HG03354 (cell line): Measurements from ENCODE around the gene KLF12.
A peak's percentile ranks its signal among the peaks of the same experiment; 100 is the strongest.

Experiments
- ATAC-seq: cut with Tn5 transposase; IDR thresholded peaks from one replicate; pipeline ENCODE4 v1.9.1; 2021; ENCODE audit warnings: mild to moderate bottlenecking; ENCODE audit not compliant: unreplicated experiment, poor library complexity, severe bottlenecking

Gene KLF12

DNA sequence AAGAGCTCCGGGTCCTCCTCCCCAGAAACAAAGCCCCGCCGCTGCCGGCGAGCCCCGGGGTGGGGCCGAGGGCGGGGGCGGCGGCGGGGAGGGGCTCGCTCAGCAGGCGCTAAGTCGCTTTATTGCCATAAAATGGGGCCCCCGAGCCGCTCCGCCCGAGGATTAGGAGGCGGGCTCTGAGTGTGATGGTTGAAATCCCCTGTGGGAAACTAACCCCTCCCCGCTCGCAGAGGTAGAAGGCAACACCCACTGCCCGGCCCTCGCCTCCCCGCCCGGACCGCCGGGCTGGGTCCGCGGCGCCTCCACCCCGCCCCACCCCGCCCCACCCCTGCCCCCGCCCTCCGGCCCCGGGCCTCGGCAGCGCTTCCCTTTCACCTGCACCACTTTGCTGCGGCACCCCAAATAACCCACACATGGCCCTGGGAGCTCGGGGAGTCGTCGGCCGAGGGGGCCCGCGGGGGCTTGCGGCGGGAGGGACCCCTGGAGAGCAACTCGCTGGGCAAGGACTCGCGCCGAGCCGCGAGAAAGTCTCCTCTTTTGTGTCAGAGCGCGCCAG lies at the start of gene KLF12:
KLF12 (minus strand) TSS at position 184 of the 556 bp plus-strand sequence.
- peak; percentile 68 for ATAC-seq

DNA sequence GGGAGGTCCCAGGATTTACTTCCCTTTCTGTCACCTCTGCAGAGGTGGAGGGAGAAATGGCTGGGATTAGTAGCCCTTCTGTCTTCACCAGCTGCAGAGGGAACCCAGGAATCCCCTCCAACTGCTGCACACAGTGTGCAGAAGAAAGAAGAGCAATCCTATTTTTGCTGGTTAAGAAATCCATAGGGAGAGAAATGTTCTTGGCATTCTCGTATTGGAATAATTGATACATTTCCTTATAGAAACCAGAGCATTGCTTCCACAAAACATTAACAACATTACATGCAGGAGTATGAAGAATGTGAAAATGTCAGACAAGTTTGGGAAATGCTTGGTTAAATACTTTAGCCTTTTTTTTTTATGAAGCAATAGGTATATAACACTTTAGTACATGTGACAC lies 48.3 kb upstream of the KLF12 start:
- no peak for ATAC-seq

DNA sequence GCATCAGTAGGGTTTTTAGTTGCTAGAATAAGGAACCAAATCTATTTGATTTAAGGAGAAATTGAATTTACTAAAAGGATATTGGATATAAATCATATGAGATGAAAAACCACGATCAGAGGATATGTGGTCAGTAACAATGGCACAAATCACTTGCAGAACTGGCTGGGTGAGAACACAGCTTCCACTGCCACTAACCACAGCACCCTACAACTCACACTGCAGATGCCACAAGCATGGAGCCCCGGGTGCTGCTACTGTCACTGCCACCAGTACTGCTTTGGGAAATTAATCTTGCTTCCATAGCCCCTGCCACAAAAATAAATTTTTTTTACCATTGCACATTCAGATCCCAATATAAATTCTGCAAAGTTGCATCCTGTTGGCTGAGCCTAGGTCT lies 40.6 kb upstream of the KLF12 start:
- no peak for ATAC-seq

DNA sequence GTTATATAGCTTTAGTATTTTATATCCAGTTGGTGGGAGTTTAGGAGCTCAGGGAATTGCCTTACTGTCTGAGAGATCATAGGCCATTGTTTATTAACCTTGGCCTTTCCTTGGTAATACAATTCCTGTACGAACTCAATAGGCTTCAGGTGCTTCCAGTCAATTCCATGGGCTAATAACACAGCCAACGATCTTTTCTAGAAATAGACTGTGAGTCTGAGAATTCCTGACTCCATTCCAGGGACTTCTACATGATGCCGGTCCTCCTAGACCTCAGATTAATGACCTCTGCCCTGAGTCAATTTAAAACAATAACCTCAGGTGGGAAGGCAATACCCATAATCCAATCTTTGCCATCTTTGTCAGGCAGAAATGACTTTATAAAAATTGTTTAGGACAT lies 39.6 kb upstream of the KLF12 start:
- no peak for ATAC-seq

DNA sequence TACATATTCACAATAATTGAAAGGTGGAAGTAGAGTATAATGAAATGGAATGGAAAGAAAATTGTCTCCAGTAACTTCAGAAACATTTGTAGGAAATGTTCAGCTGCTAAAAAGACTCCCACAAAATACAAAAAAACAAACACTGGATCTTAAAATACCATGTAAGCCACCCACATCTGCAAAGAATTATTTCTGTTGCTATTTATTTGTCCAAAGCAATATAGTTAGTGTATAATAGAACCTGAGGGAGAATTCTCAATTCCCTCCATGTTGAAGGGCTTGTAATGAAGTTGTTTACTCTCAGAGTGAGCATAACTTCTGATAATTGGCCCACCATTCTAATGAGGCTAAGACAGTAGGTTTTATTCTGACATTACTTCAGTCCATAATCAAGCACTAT lies 37.4 kb upstream of the KLF12 start:
- no peak for ATAC-seq

DNA sequence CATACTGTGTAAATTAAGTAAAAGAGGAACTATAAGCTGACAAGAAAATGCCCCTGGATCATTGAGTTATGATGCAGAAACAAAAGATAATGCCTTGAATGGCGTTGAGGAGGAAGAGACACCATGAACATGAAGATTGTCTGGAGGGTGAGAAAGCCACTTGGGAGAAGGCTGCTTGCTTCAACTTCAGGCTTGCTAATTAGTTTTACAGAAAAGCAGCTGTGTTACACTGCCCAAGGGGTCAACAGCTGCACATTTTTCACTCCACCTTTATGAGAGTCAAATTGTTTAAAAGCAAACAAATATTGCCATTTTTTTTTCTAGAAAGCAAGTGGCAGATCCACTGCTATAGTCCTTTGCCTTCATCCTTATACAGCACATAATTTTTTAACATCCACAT lies 35.5 kb upstream of the KLF12 start:
- no peak for ATAC-seq

DNA sequence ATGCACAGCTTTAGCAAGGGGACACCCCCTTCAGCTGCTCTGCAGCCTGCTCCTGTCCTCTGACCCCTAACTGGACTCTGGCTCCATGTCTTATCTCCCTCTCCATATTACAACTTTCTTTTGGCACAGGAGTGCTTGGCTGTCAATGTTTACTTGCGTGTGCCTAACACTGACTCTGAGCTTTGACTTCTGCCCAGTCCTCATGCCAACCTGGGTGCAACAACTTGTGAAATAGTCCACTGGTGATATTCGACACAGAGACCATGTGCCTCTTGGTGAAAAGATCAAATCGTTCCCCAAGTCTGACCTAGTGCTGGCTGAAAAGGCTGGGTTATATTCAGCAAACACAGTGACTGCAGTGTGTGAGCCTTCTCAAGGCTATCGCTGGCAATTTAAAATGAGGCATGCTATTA lies 34.1 kb upstream of the KLF12 start:
- ATAC-seq: no peak

DNA sequence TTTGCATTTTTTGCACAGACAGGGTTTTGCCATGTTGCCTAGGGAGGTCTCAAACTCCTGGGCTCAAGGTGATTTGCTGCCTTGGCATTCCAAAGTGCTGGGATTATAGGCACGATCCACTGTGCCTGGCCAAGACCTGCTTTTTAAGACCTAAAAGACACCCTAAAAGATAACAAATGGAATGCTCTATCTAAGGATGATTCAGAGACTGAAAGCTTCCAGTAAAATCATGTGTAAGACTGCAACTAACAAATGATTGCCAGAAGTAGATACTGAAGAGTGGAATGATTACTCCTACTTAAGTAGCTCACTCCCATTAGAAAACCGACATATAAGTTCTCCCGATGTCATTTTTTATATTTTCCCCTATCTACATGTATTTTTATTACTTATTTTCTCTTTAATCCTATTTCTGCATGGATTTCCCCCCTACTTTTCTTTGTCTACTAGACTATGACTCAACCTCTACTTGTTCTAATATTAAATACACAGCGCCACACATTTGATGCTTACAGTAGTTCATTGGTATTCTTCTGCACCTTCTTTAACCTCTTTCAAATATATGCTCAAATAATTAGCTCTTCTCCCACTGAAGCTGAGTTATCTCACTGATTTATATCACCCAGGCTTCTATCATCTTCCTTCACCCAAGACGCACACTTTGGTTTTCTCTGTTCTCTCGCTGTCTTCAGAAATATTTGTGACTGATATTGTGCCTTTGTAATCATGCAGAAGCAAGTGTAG lies 32.2 kb upstream of the KLF12 start:
- no peak for ATAC-seq

DNA sequence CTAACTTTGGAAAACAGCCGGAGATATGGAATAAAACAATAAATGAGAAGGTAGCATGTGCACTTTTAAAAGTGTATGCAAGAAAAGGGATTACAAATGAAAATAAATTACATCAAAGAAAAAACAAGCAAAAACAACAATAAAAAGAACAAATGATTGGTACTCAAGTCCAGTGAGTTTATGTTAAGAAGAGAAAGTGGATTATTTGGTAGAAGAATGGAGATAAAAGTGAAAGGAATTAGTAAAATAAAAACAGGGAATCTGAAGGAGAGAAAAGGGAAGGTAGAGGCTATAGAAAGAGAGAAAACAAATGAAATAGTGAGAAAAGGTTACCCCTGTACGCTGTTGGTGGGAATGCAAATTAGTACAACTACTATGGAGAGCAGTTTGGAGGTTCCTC lies 28.6 kb upstream of the KLF12 start:
- no peak for ATAC-seq

DNA sequence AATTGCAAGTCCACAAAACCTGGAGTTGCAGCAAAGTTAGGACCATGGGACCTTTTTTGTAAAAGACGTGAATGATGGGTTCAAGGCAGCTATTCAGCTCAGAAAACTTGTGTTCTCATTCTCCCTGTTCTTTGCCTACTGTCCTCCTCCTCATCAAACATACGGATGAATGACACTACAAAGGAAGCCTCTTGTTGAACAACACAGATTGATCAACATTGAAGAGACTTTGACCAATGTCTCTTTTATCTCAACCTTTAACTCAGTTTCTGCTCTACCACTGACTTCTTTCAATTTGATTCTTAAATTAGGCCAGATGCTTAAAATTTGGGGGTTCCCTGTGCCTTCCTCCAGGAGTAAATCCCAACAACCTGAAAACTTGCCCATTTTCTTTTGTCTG lies 27.9 kb upstream of the KLF12 start:
- ATAC-seq: no peak

DNA sequence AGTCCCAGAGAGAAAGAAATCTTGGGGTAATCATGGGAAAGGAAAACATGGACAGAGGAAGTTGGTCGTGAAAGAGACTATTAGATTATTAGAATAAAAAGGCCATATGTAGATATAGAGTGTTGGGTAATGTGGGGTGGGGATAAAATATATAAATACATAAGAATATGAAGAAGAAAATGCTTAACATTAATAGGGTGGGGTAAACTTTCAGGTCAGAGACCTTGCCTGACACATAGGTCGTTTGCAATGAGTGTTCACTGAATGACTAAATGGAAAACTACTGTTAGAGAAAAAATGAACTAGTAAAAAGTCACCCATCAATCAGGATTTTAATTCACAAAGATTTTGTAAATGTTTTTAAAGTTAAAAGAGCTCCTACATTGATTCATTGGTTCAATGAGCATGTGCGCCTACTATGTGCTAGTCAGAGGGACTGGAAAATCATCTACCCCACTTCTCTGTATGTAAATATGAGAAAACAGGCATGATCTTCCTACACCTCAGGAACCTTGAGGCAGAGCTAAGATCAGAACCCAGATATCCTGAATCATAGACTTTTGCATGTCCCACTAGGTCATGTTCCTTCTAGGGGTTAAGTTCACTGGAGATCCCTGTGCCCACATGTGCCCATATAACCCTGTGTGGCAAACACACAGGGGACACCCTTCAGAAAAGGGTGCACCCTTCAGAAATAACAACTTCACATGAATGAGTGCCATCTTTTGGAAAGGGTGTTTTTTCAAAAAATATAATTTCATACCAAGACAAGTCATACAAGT lies 24.6 kb upstream of the KLF12 start:
- no peak for ATAC-seq

DNA sequence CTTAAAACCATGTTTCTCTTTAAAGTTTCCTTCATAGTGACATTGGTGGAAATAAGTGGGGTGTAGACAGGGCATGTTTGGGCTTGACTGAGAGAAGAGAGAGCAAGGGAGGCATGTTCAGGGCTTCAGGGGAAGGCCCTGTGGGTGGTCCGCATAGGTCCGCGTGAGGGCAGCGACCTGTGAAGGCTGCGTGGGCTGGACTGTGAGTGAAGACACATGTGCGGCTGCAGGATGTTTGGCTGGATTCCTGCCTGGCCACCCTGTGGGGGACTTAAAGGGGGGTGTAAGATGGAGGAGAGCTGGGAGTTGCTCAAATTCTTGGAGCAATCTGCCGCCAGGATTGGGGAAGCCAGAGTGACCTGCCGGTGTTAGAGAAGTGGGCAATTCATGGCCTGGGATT lies 23.8 kb upstream of the KLF12 start:
- no peak for ATAC-seq

DNA sequence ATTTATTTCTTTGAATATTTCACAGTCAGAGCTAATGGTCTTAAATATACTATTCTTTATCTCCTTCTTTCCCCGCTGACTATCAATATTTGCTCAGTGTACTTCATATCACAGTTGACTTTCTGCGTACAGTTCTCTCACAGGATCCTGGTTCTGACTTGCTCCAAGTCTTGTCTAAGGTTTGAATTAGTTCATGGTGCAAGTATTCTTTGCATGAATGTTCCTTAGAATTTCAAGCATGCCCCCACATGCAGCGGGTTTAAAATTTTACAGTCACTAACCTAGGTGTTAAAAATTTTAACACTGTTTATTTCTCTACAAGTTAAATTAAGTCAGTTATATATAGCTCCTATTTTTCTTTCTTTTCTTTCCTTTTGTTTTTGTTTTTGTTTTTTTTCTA lies 20.8 kb upstream of the KLF12 start:
- ATAC-seq: no peak

DNA sequence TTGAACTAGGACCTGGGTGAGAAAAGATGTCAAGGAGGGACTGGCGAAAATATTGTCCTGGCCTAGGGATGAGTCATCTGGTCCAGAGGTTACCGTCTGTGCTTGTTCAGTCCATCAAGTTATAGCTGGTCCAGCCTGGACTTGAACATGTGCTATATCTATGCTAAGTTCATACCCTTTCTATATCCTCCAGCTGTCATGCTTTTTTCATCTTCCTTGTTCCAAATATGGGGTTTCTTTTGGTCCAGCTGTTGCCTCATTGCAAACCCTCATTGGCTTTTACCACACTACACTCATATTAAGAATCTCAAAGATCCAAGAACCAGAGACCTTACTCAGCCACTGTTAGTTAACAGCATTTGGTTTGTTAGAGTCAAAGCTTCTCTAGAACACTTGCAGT lies 19.1 kb upstream of the KLF12 start:
- ATAC-seq: no peak

DNA sequence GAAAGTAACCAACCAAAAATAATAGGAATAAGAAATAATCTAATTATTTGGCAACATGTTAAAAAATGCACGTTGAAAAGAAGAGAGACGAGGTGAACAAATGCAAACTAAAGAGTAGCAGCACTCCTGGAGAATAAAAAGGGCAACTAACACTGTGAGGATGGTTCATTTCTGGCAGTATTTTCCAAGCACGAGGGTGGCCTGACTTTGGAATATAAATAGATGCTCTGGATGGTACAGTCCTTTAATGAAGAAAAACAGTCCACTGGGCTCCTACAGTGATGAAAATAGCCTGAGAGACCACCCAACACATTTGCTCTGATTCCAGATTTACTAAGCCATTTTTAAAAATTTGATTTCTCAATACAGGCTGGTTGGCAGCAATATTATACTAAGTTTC lies 17.7 kb upstream of the KLF12 start:
- ATAC-seq: no peak

DNA sequence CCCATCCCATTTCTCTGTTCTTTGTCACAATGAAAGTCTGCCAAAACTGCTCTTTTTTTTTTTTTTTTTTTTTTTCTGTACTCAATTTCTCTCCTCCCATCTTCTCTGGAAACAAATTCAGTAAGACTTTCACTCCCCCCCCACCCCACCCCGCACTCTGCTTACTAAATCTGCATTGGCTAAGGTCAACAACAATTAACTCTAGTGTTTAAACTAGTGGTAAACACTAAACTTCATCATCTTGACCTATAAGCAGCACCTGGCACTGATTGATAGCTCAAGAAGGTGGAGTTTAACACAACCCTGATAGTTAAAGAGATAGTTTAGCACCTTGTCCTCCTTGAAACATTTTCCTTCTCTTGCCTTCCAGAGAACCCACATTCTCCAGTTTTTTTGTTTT lies 14.1 kb upstream of the KLF12 start:
- no peak for ATAC-seq

DNA sequence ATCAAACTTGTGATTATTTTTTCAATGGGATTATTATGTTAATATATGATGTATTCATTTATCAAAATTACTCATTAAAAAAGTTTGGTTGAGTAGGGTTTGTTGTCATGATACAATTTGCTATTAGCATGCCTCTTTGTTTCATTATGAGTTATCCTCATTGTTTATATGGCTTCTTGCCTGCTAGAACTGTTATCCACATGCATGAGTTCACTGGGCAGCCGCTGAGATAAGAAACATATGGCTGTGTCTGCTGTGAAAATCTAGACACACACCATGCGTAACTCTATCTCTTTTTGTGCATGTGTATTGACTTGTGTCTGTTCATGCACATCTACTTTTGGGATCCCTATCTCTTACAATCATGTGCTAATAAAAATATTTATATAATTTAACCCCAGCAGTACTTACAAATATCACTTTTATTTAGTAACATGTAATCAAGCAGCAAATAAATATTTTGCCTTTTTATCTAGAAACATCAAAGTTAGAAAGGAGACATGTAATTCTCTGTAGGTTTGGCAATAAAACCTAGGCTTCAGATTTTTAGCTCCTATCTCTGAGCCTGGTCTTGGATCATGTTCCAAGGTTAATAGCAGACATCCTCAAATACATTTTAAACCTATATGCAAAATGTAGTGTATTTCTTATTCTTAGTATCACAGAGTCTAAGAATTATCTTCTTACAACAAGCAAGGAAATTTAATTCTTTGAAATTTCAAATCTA lies 11.2 kb upstream of the KLF12 start:
- ATAC-seq: peak; percentile 66

DNA sequence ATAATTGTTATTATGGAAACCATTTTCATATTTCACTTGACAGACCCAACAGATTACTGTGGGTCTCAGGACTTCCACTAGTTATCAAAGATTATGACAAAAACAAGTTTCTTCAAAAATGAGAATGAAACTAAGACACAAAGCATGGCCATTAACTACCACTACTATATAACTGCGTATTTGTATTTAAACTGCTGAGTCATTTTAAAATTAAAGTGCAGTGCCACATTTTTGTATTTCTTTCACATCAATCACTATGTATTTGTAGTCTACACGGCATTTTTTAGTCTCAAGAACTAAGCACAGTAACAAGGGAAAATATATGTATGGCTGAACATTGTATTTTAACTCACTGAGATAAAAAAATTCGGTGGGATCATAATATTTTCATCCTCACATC lies 10.1 kb upstream of the KLF12 start:
- no peak for ATAC-seq

DNA sequence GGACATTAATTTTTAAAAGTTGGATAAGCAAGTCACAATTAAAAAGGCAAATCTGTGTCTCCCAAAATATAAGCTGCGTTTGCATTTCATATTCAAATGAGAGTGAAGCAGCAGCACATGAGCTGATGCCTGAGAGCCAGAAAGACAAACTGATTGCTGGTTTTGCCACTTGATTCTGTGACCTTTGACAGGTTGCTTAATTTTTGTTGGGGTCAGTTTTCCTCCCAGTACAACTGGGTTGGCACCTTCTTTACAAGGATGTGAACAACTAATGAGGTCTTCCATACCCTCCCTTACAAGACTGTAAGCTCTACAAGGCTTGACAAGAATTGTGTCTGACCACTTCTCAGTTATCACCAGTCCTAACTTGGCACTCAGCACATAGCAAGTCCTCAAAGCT lies 8.1 kb upstream of the KLF12 start:
- no peak for ATAC-seq

DNA sequence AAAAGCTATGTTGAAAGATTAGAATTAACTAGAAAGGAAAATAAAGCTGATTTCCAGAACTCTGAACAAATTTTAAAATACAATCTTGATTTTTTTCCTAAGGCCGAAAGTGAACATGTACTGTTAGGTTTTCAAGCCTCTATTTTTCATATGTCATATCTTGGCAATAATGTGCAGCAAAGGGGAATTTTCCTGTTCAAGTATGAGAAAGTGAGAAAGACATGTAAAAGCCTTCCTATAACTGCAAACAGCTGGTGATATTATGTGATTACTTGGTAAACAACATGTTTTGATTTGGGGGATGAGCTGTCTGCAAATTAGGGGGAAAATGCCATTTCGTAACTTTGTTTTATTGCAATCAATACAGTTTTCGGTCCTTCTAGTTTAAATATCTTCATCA lies 4.0 kb upstream of the KLF12 start:
- ATAC-seq: no peak
